Endothelial cell (in vitro differentiated cells): ENCODE results near the gene PTPRD. TPM values are rescaled to one million over a fixed set of nuclear protein-coding genes. Genes with fewer than 3 reads are reported as not detected.

Experiments used
- DNase-seq: peaks from one replicate; pipeline ENCODE4 v3.0.0; 2021; ENCODE audit warnings: low spot score
- H3K27ac Mint-ChIP-seq: one replicate; pipeline ENCODE4 v1.8.0; 2021; ENCODE audit warnings: mixed read lengths, inconsistent platforms; ENCODE audit not compliant: unreplicated experiment
- H3K27me3 Mint-ChIP-seq: one replicate; pipeline ENCODE4 v1.8.0; 2021; ENCODE audit warnings: mild to moderate bottlenecking, moderate library complexity, mixed read lengths, inconsistent platforms; ENCODE audit not compliant: unreplicated experiment
- H3K36me3 Mint-ChIP-seq: one replicate; pipeline ENCODE4 v1.8.0; 2021; ENCODE audit warnings: mild to moderate bottlenecking, low read depth, mixed read lengths, inconsistent platforms; ENCODE audit not compliant: unreplicated experiment
- H3K4me1 Mint-ChIP-seq: one replicate; pipeline ENCODE4 v1.8.0; 2021; ENCODE audit warnings: mild to moderate bottlenecking, mixed read lengths, inconsistent platforms; ENCODE audit not compliant: unreplicated experiment
- H3K4me3 Mint-ChIP-seq: one replicate; pipeline ENCODE4 v1.8.0; 2021; ENCODE audit warnings: mild to moderate bottlenecking, mixed read lengths, inconsistent platforms; ENCODE audit not compliant: unreplicated experiment
- H3K9me3 Mint-ChIP-seq: one replicate; pipeline ENCODE4 v1.8.0; 2021; ENCODE audit warnings: mixed read lengths, inconsistent platforms; ENCODE audit not compliant: unreplicated experiment
- CTCF ChIP-seq: fragments of 200-600 bp; sonication (generic); IDR thresholded peaks from one replicate; pipeline ENCODE4 v1.5.0; 2021; ENCODE audit warnings: antibody characterized with exemption; ENCODE audit not compliant: unreplicated experiment
- total RNA-seq: library from RNA; stranded (reverse); fragmentation: NEBNext Ultra II Directional; extraction: Animal tissue kit (Norgen Biotek cat#: 25700); gene quantifications from one replicate; pipeline ENCODE4 v1.2.1, GENCODE V29; 2021; ENCODE audit not compliant: unreplicated experiment

The PTPRD gene
- total RNA-seq, 1 donor from 2014 or later, result 47.8 TPM

GRCh38 chr9:8384091-8384490, 2228.7 kb downstream of the PTPRD start:
- Mint-ChIP-seq H3K4me3 (no peak overlapping the region), H3K9me3 (no peaks in the 10 kb centered on the region), H3K27me3 (no peaks in the 10 kb centered on the region), H3K27ac (no peak overlapping the region), H3K36me3 (no peaks in the 10 kb centered on the region), H3K4me1 (no peaks in the 10 kb centered on the region)
- no peak for TF ChIP-seq CTCF
- no peak for DNase-seq

GRCh38 chr9:8382777-8383527, 2229.8 kb downstream of the PTPRD start:
- Mint-ChIP-seq H3K27ac (no peak overlapping the region), H3K36me3 (no peaks in the 10 kb centered on the region), H3K27me3 (no peaks in the 10 kb centered on the region), H3K9me3 (no peaks in the 10 kb centered on the region), H3K4me3 (no peak overlapping the region), H3K4me1 (no peaks in the 10 kb centered on the region)
- DNase-seq, result no peak
- TF ChIP-seq CTCF, result no peak

GRCh38 chr9:8382266-8382665, 2230.5 kb downstream of the PTPRD start:
- H3K4me1 Mint-ChIP-seq, result no peaks in the 10 kb centered on the region
- no peak overlapping the region for H3K4me3 Mint-ChIP-seq
- no peaks in the 10 kb centered on the region for H3K27me3 Mint-ChIP-seq
- no peak overlapping the region for H3K27ac Mint-ChIP-seq
- H3K36me3 Mint-ChIP-seq, result no peaks in the 10 kb centered on the region
- H3K9me3 Mint-ChIP-seq, result no peaks in the 10 kb centered on the region
- DNase-seq, result no peak
- no peak for TF ChIP-seq CTCF

- H3K4me1 Mint-ChIP-seq, result no peaks in the 10 kb centered on the region
- H3K27ac Mint-ChIP-seq, result no peak overlapping the region
- no peak overlapping the region for H3K4me3 Mint-ChIP-seq
- no peaks in the 10 kb centered on the region for H3K27me3 Mint-ChIP-seq
- DNase-seq, result no peak
- no peaks in the 10 kb centered on the region for H3K36me3 Mint-ChIP-seq
- TF ChIP-seq CTCF, result no peak
- no peaks in the 10 kb centered on the region for H3K9me3 Mint-ChIP-seq
Observed at GRCh38 chr9:8381601-8382000, 2231.2 kb downstream of the PTPRD start.

- Mint-ChIP-seq H3K27ac (no peak overlapping the region), H3K9me3 (no peaks in the 10 kb centered on the region), H3K4me1 (no peaks in the 10 kb centered on the region), H3K4me3 (no peak overlapping the region), H3K36me3 (no peaks in the 10 kb centered on the region), H3K27me3 (no peaks in the 10 kb centered on the region)
- no peak for DNase-seq
- no peak for TF ChIP-seq CTCF
Observed at GRCh38 chr9:8374471-8374870, 2238.3 kb downstream of the PTPRD start.
